ENCODE measurements around the gene CPNE9. TPM values are rescaled to one million over a fixed set of nuclear protein-coding genes. Genes with fewer than 3 reads are reported as not detected.

Gene CPNE9
- total and polyA plus RNA-seq, 2 experiments from 2014 or later, result 7.0 to 8.8 TPM

GRCh38 chr3:9746330-9746729, 42.7 kb downstream of the CPNE9 start:
- Mint-ChIP-seq H3K36me3 (ENCODE audit: low read depth) (peaks cover 80% of the 10 kb centered on the region), H3K4me1 (peaks cover 3% of the 10 kb centered on the region; the same call in 2 of the 3 replicates), H3K27ac (no peak overlapping the region), H3K9me3 (no peaks in the 10 kb centered on the region), H3K4me3 (no peak overlapping the region), H3K27me3 (ENCODE audit: insufficient read depth, low read depth, poor library complexity) (peaks cover 11% of the 10 kb centered on the region)
- DNase-seq (ENCODE audit: low spot score), result no peak
- H3K79me2 ChIP-seq (replicated peaks; ENCODE audit: insufficient read depth), result peaks cover 11% of the 10 kb centered on the region
- H3K27ac ChIP-seq (ENCODE audit: low read depth), result no peak overlapping the region
- no peaks in the 10 kb centered on the region for H3K27me3 ChIP-seq (ENCODE audit: insufficient read depth)
- no peaks in the 10 kb centered on the region for H4K20me1 ChIP-seq (replicated peaks; ENCODE audit: insufficient read depth)
- no peak overlapping the region for H3K4me3 ChIP-seq
- H3K4me2 ChIP-seq, result no peak overlapping the region
- H2AFZ ChIP-seq, result no peak overlapping the region
- peaks cover 20% of the 10 kb centered on the region for H3F3A ChIP-seq (replicated peaks; ENCODE audit: low read depth)
- H3K4me1 ChIP-seq (ENCODE audit: insufficient read depth), result peaks cover 9% of the 10 kb centered on the region; the same call in 1 of the 2 replicates
- peaks cover 27% of the 10 kb centered on the region for H3K36me3 ChIP-seq (ENCODE audit: insufficient read depth)
- ATAC-seq, result no peak
- H3K9me2 ChIP-seq (ENCODE audit: insufficient read depth), result no peaks in the 10 kb centered on the region; the same call in 1 of the 2 replicates
- no peak for TF ChIP-seq EZH2 (IDR thresholded peaks at IDR 0.05; ENCODE audit: low read depth, unreplicated experiment)
- TF ChIP-seq CTCF (conservative IDR thresholded peaks at IDR 0.05; ENCODE audit: low read depth in 2 of 2), result no peak

GRCh38 chr3:9747267-9747666, 43.6 kb downstream of the CPNE9 start:
- Histone ChIP-seq H3F3A (replicated peaks; ENCODE audit: low read depth) (peaks cover 20% of the 10 kb centered on the region), H3K27me3 (ENCODE audit: insufficient read depth) (no peaks in the 10 kb centered on the region), H3K79me2 (replicated peaks; ENCODE audit: insufficient read depth) (peaks cover 12% of the 10 kb centered on the region), H3K36me3 (ENCODE audit: insufficient read depth) (peaks cover 29% of the 10 kb centered on the region), H3K4me1 (ENCODE audit: insufficient read depth) (peaks cover 9% of the 10 kb centered on the region; the same call in 1 of the 2 replicates), H3K27ac (ENCODE audit: low read depth) (no peak overlapping the region), H3K4me3 (no peak overlapping the region), H3K9me2 (ENCODE audit: insufficient read depth) (no peaks in the 10 kb centered on the region; the same call in 1 of the 2 replicates), H2AFZ (no peak overlapping the region), H3K4me2 (no peak overlapping the region), H4K20me1 (replicated peaks; ENCODE audit: insufficient read depth) (no peaks in the 10 kb centered on the region)
- DNase-seq (ENCODE audit: low spot score), result no peak
- H3K27ac Mint-ChIP-seq, result no peak overlapping the region
- H3K36me3 Mint-ChIP-seq (ENCODE audit: low read depth), result peaks cover 80% of the 10 kb centered on the region
- no peak for ATAC-seq
- peaks cover 11% of the 10 kb centered on the region for H3K27me3 Mint-ChIP-seq (ENCODE audit: insufficient read depth, low read depth, poor library complexity)
- peaks cover 3% of the 10 kb centered on the region; the same call in 2 of the 3 replicates for H3K4me1 Mint-ChIP-seq
- no peaks in the 10 kb centered on the region for H3K9me3 Mint-ChIP-seq
- H3K4me3 Mint-ChIP-seq, result no peak overlapping the region
- no peak for TF ChIP-seq JUNB (IDR thresholded peaks at IDR 0.05; ENCODE audit: unreplicated experiment)
- TF ChIP-seq ZNF462 (CRISPR knock-in tag; IDR thresholded peaks at IDR 0.05), result no peak
- no peak for TF ChIP-seq NANOG (IDR thresholded peaks at IDR 0.05; ENCODE audit: borderline replicate concordance)
- TF ChIP-seq REST (IDR thresholded peaks at IDR 0.05; ENCODE audit: unreplicated experiment), result no peak
- TF ChIP-seq STAT1 (IDR thresholded peaks at IDR 0.05; ENCODE audit: unreplicated experiment), result no peak
- TF ChIP-seq CREB1 (CRISPR knock-in tag; IDR thresholded peaks at IDR 0.05; ENCODE audit: low read depth), result no peak
- TF ChIP-seq ZNF114 (CRISPR knock-in tag; IDR thresholded peaks at IDR 0.05), result no peak
- TF ChIP-seq EZH2phosphoT487 (IDR thresholded peaks at IDR 0.05; ENCODE audit: unreplicated experiment), result no peak
- TF ChIP-seq POLR2AphosphoS5 (IDR thresholded peaks at IDR 0.05; ENCODE audit: low read depth), result no peak
